ENCODE measurements around the gene MGAT3.

Gene MGAT3

DNA sequence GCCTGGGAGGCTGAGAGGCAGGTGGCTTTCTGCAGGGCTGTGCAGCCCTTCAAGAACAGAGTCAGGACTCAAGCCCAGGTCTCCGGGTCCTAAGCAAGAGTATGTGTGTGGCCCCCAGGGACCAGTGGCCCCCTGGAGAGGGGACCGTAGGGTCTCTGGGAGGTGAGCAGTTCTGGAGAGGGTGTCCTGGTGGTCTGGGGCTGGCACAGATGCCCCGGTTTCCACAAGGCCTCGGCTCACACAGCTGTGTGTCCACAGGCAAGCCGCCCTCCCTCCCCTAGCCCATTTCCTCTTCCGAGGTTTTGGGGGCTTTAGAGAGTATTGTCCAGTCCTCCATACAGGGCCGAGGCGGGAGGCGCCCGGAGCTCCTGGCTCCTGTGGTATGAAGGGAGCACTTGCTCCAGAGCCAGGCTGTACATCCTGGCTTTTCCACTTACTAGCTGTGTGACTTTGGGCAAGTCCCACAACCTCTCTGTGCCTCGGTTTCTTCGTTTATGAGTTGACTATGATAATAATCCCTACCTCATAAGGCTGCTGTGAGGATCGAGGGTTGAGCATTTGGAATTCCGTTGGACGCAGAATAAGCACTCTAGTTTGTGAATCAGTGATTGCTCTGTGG lies 79.1 kb downstream of the MGAT3 start:
- Histone ChIP-seq H3K79me2 (ENCODE audit: insufficient read depth, low read length) (peaks cover 15% of the 10 kb centered on the region), H3F3A (ENCODE audit: insufficient read depth) (peaks cover 7% of the 10 kb centered on the region; the same call in 1 of the 2 replicates), H3K27ac (ENCODE audit: low read depth, low read length) (no peak overlapping the region), H3K9me3 (ENCODE audit: insufficient read depth, low read length) (no peaks in the 10 kb centered on the region), H3K9ac (ENCODE audit: low read length) (no peak overlapping the region), H3K4me2 (ENCODE audit: low read depth, low read length, poor library complexity, severe bottlenecking) (no peak overlapping the region), H3K27me3 (ENCODE audit: low read length) (no peaks in the 10 kb centered on the region), H3K9me2 (replicated peaks; ENCODE audit: insufficient read depth, low read length) (no peaks in the 10 kb centered on the region), H3K36me3 (ENCODE audit: low read length) (no peaks in the 10 kb centered on the region), H4K20me1 (ENCODE audit: low read depth, low read length) (no peaks in the 10 kb centered on the region), H2AFZ (ENCODE audit: low read depth, low read length, severe bottlenecking) (no peak overlapping the region), H3K4me3 (ENCODE audit: insufficient read depth, low read length, poor library complexity, severe bottlenecking) (no peak overlapping the region)
- no peak for TF ChIP-seq EZH2phosphoT487 (conservative IDR thresholded peaks at IDR 0.05; ENCODE audit: low read length)
- TF ChIP-seq, protein P1, sequence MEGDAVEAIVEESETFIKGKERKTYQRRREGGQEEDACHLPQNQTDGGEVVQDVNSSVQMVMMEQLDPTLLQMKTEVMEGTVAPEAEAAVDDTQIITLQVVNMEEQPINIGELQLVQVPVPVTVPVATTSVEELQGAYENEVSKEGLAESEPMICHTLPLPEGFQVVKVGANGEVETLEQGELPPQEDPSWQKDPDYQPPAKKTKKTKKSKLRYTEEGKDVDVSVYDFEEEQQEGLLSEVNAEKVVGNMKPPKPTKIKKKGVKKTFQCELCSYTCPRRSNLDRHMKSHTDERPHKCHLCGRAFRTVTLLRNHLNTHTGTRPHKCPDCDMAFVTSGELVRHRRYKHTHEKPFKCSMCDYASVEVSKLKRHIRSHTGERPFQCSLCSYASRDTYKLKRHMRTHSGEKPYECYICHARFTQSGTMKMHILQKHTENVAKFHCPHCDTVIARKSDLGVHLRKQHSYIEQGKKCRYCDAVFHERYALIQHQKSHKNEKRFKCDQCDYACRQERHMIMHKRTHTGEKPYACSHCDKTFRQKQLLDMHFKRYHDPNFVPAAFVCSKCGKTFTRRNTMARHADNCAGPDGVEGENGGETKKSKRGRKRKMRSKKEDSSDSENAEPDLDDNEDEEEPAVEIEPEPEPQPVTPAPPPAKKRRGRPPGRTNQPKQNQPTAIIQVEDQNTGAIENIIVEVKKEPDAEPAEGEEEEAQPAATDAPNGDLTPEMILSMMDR (IDR thresholded peaks at IDR 0.05; ENCODE audit: insufficient read depth, low read length, poor library complexity, severe bottlenecking): no peak

DNA sequence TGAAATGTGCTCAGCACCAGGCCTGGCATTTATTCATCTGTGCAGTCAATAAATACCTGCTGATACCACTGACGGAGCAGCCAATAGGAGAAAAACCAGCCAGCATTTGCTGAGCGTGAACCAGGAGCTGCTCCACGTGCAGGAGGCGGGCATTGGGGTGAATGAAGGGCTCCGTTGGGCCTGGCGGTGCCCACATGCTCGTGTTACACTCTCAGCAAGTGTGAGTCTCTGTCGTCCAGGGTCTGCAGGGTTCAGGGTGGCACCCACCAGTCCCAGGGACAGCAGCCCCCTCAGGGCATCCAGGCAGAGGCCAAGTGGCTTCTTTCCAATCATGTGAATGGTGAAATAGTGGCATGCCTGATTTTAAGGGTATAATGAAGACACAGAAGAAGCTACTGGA lies 79.9 kb downstream of the MGAT3 start:
- TF ChIP-seq, protein P1 (IDR thresholded peaks at IDR 0.05; ENCODE audit: insufficient read depth, low read length, poor library complexity, severe bottlenecking): no peak
- TF ChIP-seq EZH2phosphoT487 (conservative IDR thresholded peaks at IDR 0.05; ENCODE audit: low read length): no peak
- H3K27me3 ChIP-seq (ENCODE audit: low read length): no peaks in the 10 kb centered on the region

DNA sequence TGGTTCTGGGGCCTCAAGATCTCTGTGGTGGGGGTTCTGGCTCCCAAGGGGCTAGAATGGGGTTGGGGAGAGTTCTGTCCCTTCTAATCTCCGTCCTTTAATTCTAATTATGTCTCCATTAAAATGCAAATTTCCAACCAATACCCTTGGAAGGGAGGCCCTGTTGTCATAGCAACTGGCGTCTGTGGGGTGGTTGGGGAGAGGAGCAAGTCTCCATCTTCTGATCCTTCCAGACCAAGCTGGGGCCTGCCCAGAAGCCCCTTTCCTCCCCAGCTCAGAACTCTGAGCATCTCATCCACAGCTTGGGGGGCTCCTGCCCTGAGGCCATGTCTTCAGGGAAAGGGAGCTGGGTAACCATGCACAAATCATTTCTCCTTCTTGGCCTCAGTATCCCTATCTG lies 81.2 kb downstream of the MGAT3 start:
- no peaks in the 10 kb centered on the region for H4K20me1 ChIP-seq (ENCODE audit: low read depth, low read length)
- H3K9ac ChIP-seq (ENCODE audit: low read length): no peak overlapping the region
- no peak overlapping the region for H2AFZ ChIP-seq (ENCODE audit: low read depth, low read length, severe bottlenecking)
- peaks cover 5% of the 10 kb centered on the region; the same call in 1 of the 2 replicates for H3F3A ChIP-seq (ENCODE audit: insufficient read depth)
- no peaks in the 10 kb centered on the region for H3K36me3 ChIP-seq (ENCODE audit: low read length)
- H3K9me2 ChIP-seq (replicated peaks; ENCODE audit: insufficient read depth, low read length): no peaks in the 10 kb centered on the region
- no peak overlapping the region for H3K27ac ChIP-seq (ENCODE audit: low read depth, low read length)
- no peaks in the 10 kb centered on the region for H3K9me3 ChIP-seq (ENCODE audit: insufficient read depth, low read length)
- no peaks in the 10 kb centered on the region for H3K79me2 ChIP-seq (ENCODE audit: insufficient read depth, low read length)
- TF ChIP-seq EZH2phosphoT487 (conservative IDR thresholded peaks at IDR 0.05; ENCODE audit: low read length): no peak
- TF ChIP-seq, protein P1 (IDR thresholded peaks at IDR 0.05; ENCODE audit: insufficient read depth, low read length, poor library complexity, severe bottlenecking): no peak
- H3K27me3 ChIP-seq (ENCODE audit: low read length): no peaks in the 10 kb centered on the region
- H3K4me3 ChIP-seq (ENCODE audit: insufficient read depth, low read length, poor library complexity, severe bottlenecking): no peak overlapping the region
- H3K4me2 ChIP-seq (ENCODE audit: low read depth, low read length, poor library complexity, severe bottlenecking): no peak overlapping the region

More for the DNA sequence above, 79.9 kb downstream of the MGAT3 start:
- no peaks in the 10 kb centered on the region for H4K20me1 ChIP-seq (ENCODE audit: low read depth, low read length)
- no peak overlapping the region for H3K27ac ChIP-seq (ENCODE audit: low read depth, low read length)
- no peak overlapping the region for H2AFZ ChIP-seq (ENCODE audit: low read depth, low read length, severe bottlenecking)
- no peaks in the 10 kb centered on the region for H3K9me3 ChIP-seq (ENCODE audit: insufficient read depth, low read length)
- H3K36me3 ChIP-seq (ENCODE audit: low read length): no peaks in the 10 kb centered on the region
- H3K9me2 ChIP-seq (replicated peaks; ENCODE audit: insufficient read depth, low read length): no peaks in the 10 kb centered on the region
- H3K9ac ChIP-seq (ENCODE audit: low read length): no peak overlapping the region
- no peak overlapping the region for H3K4me2 ChIP-seq (ENCODE audit: low read depth, low read length, poor library complexity, severe bottlenecking)
- peaks cover 5% of the 10 kb centered on the region; the same call in 1 of the 2 replicates for H3F3A ChIP-seq (ENCODE audit: insufficient read depth)
- peaks cover 8% of the 10 kb centered on the region for H3K79me2 ChIP-seq (ENCODE audit: insufficient read depth, low read length)
- H3K4me3 ChIP-seq (ENCODE audit: insufficient read depth, low read length, poor library complexity, severe bottlenecking): no peak overlapping the region

Data from SU-DHL-6 (cell line).